OCI-LY1 (cell line): ENCODE results near the gene DPH3.

Source experiments
- H2AFZ ChIP-seq: fragments of 200-600 bp; sonication (generic), shearing (Covaris generic); 2 replicates; pipeline ENCODE4 v1.6.0; 2014; ENCODE audit warnings: antibody characterized with exemption, mild to moderate bottlenecking, low read length
- H3F3A ChIP-seq: fragments of 200-600 bp; sonication (generic), shearing (Covaris generic); 2 replicates; pipeline ENCODE4 v1.6.0; 2014; ENCODE audit warnings: mild to moderate bottlenecking, antibody characterized with exemption, low read length, moderate library complexity; ENCODE audit not compliant: insufficient read depth
- H3K27ac ChIP-seq: fragments of 200-600 bp; sonication (generic); 2 replicates; pipeline ENCODE4 v1.5.1; 2014; ENCODE audit warnings: low read length, mixed run types, mild to moderate bottlenecking, low read depth; ENCODE audit not compliant: poor library complexity, severe bottlenecking
- H3K27me3 ChIP-seq: fragments of 200-600 bp; sonication (generic); 2 replicates; pipeline ENCODE4 v1.6.0; 2014; ENCODE audit warnings: antibody characterized with exemption, mild to moderate bottlenecking, low read length, moderate library complexity; ENCODE audit not compliant: insufficient read depth
- H3K36me3 ChIP-seq: fragments of 200-600 bp; sonication (generic); 2 replicates; pipeline ENCODE4 v1.6.1; 2014; ENCODE audit warnings: mild to moderate bottlenecking, antibody characterized with exemption, low read length, moderate library complexity, mixed read lengths; ENCODE audit not compliant: insufficient read depth
- H3K4me1 ChIP-seq: fragments of 200-600 bp; sonication (generic); 2 replicates; pipeline ENCODE4 v1.5.1; 2014; ENCODE audit warnings: mild to moderate bottlenecking, low read length, moderate library complexity; ENCODE audit not compliant: insufficient read depth, severe bottlenecking
- H3K4me2 ChIP-seq: fragments of 200-600 bp; sonication (generic), shearing (Covaris generic); 2 replicates; pipeline ENCODE4 v1.6.1; 2014; ENCODE audit warnings: low read length
- H3K4me3 ChIP-seq: fragments of 200-600 bp; sonication (generic); 2 replicates; pipeline ENCODE4 v1.5.1; 2014; ENCODE audit warnings: low read length, low read depth, mild to moderate bottlenecking, mixed read lengths; ENCODE audit not compliant: poor library complexity, severe bottlenecking
- H3K79me2 ChIP-seq: fragments of 200-600 bp; shearing (Covaris generic); 2 replicates; pipeline ENCODE4 v1.6.1; 2016; ENCODE audit warnings: mixed run types, low read length, mixed read lengths; ENCODE audit not compliant: insufficient read depth
- H3K9ac ChIP-seq: fragments of 200-600 bp; sonication (generic), shearing (Covaris generic); 2 replicates; pipeline ENCODE4 v1.6.1; 2014; ENCODE audit warnings: mild to moderate bottlenecking, low read length, mixed read lengths
- H3K9me2 ChIP-seq: fragments of 200-600 bp; sonication (generic), shearing (Covaris generic); 2 replicates; pipeline ENCODE4 v1.6.1; 2014; ENCODE audit warnings: low read depth, mild to moderate bottlenecking, low read length, mixed read lengths
- H3K9me3 ChIP-seq: fragments of 200-600 bp; shearing (Covaris generic); 2 replicates; pipeline ENCODE4 v1.6.1; 2014; ENCODE audit warnings: low read length, mixed read lengths
- H4K20me1 ChIP-seq: fragments of 200-600 bp; sonication (generic), shearing (Covaris generic); 2 replicates; pipeline ENCODE4 v1.6.0; 2016; ENCODE audit warnings: mild to moderate bottlenecking, low read length; ENCODE audit not compliant: insufficient read depth
- EZH2 ChIP-seq: fragments of 200-600 bp; sonication (generic), shearing (Covaris generic); IDR thresholded peaks from 2 replicates; pipeline ENCODE4 v1.8.0; 2017; ENCODE audit warnings: borderline replicate concordance, mixed run types, mild to moderate bottlenecking, antibody characterized with exemption, low read length, moderate library complexity, mixed read lengths
- TF ChIP-seq, protein P1 (sequence below): fragments of 200-600 bp; sonication (generic), shearing (Covaris generic); IDR thresholded peaks from 2 replicates; pipeline ENCODE4 v1.5.1; 2017; ENCODE audit warnings: mild to moderate bottlenecking, antibody characterized with exemption, low read length, moderate library complexity, mixed read lengths

Gene DPH3

DNA sequence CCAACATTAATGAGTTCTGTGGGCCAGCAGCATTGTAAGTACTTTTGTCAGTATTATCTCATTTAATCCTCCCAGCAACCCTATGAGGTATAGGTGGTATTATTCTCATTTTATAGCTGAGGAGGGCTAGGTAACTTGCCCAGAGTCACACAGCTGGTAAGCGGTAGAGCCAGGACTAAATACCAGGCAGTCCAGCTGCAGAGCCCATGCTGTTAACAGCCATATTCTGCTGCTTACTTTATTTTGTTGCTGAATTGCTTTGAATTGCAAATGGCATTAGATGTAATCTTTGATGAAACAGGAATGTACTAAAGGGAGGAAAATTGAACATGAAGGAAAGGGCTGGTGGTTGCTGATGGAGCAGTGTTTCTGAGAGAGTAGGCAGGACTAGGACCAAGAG lies 19.9 kb upstream of the DPH3 start:
- Histone ChIP-seq H2AFZ (no peak overlapping the region), H3K9ac (no peak overlapping the region), H3K9me2 (no peaks in the 10 kb centered on the region), H3K27ac (no peak overlapping the region), H3K27me3 (no peaks in the 10 kb centered on the region), H4K20me1 (no peaks in the 10 kb centered on the region), H3K4me1 (peaks cover 10% of the 10 kb centered on the region), H3K79me2 (no peaks in the 10 kb centered on the region), H3K4me2 (no peak overlapping the region), H3F3A (0 out of 2 replicates have a peak, but pooled peaks cover 4% of the 10 kb centered on the region), H3K4me3 (no peak overlapping the region), H3K9me3 (no peaks in the 10 kb centered on the region), H3K36me3 (peaks cover 39% of the 10 kb centered on the region; the same call in 1 of the 2 replicates)
- TF ChIP-seq, protein P1, sequence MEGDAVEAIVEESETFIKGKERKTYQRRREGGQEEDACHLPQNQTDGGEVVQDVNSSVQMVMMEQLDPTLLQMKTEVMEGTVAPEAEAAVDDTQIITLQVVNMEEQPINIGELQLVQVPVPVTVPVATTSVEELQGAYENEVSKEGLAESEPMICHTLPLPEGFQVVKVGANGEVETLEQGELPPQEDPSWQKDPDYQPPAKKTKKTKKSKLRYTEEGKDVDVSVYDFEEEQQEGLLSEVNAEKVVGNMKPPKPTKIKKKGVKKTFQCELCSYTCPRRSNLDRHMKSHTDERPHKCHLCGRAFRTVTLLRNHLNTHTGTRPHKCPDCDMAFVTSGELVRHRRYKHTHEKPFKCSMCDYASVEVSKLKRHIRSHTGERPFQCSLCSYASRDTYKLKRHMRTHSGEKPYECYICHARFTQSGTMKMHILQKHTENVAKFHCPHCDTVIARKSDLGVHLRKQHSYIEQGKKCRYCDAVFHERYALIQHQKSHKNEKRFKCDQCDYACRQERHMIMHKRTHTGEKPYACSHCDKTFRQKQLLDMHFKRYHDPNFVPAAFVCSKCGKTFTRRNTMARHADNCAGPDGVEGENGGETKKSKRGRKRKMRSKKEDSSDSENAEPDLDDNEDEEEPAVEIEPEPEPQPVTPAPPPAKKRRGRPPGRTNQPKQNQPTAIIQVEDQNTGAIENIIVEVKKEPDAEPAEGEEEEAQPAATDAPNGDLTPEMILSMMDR, result no peak
- TF ChIP-seq EZH2, result no peak

DNA sequence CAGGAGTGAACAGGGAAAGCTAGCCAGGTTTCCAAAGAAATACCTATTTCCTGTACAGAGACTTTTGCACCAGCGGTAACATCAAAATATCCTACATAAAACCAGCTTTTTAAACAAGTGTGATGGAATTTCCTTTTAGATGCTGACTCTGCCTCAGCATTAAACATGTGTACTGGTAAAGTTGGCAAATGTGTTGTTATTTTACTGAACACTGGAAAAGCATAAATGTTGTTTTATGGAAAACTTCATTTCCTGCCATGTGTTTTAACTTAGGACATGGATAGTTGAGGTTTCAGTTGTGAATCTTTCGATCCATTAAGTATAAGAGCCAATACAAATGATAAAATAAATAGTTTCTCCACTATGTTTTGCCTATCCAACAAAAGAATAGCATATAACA lies 15.9 kb upstream of the DPH3 start:
- H3K4me1 ChIP-seq, result no peaks in the 10 kb centered on the region
- no peak overlapping the region for H3K4me2 ChIP-seq
- H3K9ac ChIP-seq, result no peak overlapping the region
- H3F3A ChIP-seq, result 0 out of 2 replicates have a peak, but pooled peaks cover 3% of the 10 kb centered on the region
- H3K27me3 ChIP-seq, result no peaks in the 10 kb centered on the region
- no peak overlapping the region for H3K4me3 ChIP-seq
- no peak overlapping the region for H3K27ac ChIP-seq
- no peaks in the 10 kb centered on the region for H3K79me2 ChIP-seq
- no peak for TF ChIP-seq EZH2
- TF ChIP-seq, protein P1, result no peak
- no peaks in the 10 kb centered on the region for H4K20me1 ChIP-seq
- peaks cover 32% of the 10 kb centered on the region; the same call in 1 of the 2 replicates for H3K36me3 ChIP-seq
- H2AFZ ChIP-seq, result no peak overlapping the region
- no peaks in the 10 kb centered on the region for H3K9me3 ChIP-seq
- H3K9me2 ChIP-seq, result no peaks in the 10 kb centered on the region

DNA sequence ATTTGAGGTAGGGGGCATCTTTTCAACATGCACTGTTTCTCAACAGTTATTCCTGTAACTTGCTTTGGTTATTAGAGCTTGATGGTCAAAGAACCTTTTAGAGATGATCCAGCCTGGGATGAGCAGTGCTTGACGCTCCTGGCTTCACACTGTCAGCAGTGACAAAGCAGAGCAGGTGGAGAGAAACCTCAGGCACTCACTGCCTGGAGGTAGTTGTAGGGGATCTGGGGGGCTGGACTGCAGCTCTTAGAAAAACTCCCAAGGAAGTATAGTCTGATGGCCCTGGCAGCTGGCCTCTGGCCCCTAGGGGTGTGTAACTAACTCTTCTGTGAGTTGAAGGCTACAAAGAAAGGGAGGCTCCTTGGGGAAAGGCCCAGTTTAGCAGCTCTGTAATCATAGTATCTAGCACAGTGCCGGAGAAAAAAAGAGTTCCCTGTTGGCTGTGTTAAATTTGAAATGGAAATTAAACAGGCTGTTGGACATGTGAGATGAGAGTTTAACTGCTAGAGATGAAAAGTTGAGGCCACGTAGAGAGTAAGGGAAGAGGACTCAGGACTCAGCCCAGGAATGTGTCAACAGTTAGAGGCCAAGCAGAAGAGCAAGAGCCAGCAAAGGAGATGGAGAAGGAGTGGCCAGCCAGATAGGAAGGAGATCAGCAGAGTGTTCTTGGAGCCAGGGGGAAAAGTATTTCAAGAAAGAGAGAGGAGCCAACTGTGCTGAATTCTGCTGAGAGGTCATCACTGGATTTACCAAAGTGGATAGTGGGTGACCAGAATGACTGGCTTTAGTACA lies 14.5 kb upstream of the DPH3 start:
- no peaks in the 10 kb centered on the region for H3K4me1 ChIP-seq
- no peaks in the 10 kb centered on the region for H3K9me2 ChIP-seq
- H4K20me1 ChIP-seq, result no peaks in the 10 kb centered on the region
- no peak overlapping the region for H2AFZ ChIP-seq
- no peak overlapping the region for H3K4me3 ChIP-seq
- H3K79me2 ChIP-seq, result no peaks in the 10 kb centered on the region
- no peaks in the 10 kb centered on the region for H3K9me3 ChIP-seq
- no peak overlapping the region for H3K4me2 ChIP-seq
- no peak overlapping the region for H3K27ac ChIP-seq
- H3K9ac ChIP-seq, result no peak overlapping the region
- H3F3A ChIP-seq, result no peaks in the 10 kb centered on the region
- H3K36me3 ChIP-seq, result peaks cover 34% of the 10 kb centered on the region; the same call in 1 of the 2 replicates
- no peaks in the 10 kb centered on the region for H3K27me3 ChIP-seq
- TF ChIP-seq EZH2, result no peak
- TF ChIP-seq, protein P1, result no peak
